GM18511 (cell line): ENCODE results near the gene ADAMTS6.
"Not testable (repeated sequence)": the region's sequence is repeated elsewhere in the genome, so short reads cannot be mapped to it uniquely, and the experiment has no call there.

ENCODE experiments used
- ATAC-seq: cut with Tn5 transposase; IDR thresholded peaks from one replicate; pipeline ENCODE4 v1.9.1; 2021; ENCODE audit warnings: mild to moderate bottlenecking, moderate library complexity; ENCODE audit not compliant: unreplicated experiment

Gene ADAMTS6

DNA sequence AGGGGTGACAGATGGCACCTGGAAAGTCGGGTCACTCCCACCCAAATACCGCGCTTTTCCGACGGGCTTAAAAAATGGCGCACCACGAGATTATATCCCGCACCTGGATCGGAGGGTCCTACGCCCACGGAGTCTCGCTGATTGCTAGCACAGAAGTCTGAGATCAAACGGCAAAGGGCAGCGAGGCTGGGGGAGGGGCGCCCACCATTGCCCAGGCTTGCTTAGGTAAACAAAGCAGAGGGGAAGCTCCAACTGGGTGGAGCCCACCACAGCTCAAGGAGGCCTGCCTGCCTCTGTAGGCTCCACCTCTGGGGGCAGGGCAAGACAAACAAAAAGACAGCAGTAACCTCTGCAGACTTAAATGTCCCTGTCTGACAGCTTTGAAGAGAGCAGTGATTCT lies 111.2 kb downstream of the ADAMTS6 start:
- not testable (repeated sequence) for ATAC-seq

DNA sequence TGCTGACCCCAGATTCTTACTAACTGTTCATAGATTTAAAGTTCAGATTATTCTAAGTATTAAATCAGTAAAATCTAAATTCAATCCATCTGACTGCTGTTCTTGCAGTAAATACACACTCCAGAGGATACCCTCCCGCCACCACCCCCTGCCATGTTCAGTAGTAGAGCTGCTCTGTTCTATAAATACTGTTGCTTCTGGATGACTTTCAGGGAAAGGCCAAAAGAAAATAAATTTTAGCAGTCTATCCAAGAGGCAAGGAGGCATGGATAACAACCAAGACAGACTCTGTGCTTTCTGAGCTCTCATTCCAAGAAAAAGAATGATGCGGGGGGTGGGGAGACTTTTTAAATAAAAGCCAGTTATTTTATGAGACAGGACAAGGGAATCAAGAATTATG lies 115.1 kb downstream of the ADAMTS6 start:
- ATAC-seq = no peak

DNA sequence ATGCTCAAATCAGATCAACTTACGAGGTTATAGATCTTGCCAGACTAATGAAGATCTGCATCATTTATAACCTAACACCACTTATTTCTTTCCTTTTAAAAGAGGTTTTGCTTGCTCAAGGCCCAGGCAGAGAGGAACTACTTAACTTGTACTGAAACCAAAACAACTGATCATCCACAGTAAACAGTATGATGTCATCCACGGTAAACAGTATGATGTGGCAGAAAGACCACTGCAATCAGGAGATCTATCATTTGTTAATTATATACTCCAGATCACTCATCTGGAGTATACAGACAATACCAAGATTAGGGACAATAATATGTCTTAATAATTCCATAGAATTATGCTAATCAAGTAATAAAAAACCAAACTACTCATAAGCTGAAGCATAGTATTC lies 116.8 kb downstream of the ADAMTS6 start:
- no peak for ATAC-seq

DNA sequence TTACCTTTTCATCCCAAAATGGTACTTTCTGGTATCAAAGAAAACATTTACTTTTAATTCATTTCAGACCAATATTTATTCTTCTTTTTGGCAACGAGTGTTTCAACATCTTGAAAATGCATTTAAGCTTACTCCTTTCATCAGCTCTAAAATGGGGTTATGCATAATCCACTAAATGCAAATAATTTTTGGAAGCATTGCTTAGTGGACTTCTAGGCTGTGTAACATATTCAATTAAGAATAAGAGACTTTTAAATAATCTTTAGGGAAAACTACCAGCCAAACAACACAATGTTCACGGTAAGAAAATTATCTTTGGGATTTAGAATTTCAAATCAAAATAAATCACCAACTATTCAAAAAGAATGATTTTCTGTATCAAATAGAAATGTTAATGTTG lies 118.2 kb downstream of the ADAMTS6 start:
- ATAC-seq = no peak

DNA sequence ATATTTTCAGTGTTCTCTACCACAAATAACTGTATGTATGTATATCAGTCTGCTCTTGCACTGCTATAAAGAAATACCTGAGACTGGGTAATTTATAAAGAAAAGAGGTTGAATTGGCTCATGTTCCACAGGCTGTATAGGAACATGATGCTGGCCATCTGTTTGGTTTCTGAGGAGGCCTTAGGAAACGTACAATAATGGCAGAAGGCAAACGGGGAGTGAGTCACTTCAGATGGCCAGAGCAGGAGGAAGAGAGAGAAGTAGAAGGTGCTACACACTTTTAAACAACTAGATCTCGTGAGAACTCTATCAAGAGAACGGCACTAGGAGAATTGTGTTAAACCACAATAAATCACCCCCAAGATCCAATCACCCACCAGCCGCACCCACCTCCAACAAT lies 121.7 kb downstream of the ADAMTS6 start:
- no peak for ATAC-seq

DNA sequence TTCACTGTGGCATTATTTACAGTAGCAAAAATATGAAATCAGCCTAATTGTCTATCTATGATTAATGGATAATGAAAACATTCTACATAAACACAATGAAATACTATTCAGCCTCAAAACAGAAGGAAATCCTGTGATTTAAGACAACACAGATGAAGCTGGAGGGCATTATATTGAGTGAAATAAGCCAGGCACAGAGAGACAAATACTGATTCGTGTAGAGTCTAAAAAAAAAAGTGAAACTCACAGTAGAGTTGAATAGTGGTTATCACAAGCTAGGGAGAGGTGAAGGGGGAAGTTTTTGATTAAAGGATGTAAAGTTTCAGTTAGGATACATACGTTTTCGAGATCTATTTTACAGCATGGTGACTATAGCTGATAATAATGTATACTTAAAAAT lies 122.2 kb downstream of the ADAMTS6 start:
- no peak for ATAC-seq

DNA sequence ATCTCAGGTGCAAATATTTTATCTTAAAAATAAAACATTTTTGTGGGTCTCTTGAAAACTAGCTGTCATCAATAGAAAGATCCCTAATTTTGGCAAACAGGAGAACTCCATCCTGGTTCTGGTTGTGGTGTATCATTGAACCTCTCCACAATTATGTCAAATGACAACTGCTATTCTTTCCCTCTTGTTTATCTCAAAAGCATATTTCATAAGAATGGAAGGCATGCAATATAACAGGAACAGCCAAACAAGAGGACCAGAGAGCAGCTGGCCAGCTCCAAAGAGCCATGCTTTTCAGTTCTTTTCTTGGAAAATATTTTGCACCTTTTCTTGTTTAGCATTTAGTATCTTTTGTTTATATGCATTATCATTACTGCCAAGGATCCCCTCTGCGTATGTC lies 125.4 kb downstream of the ADAMTS6 start:
- ATAC-seq = no peak

DNA sequence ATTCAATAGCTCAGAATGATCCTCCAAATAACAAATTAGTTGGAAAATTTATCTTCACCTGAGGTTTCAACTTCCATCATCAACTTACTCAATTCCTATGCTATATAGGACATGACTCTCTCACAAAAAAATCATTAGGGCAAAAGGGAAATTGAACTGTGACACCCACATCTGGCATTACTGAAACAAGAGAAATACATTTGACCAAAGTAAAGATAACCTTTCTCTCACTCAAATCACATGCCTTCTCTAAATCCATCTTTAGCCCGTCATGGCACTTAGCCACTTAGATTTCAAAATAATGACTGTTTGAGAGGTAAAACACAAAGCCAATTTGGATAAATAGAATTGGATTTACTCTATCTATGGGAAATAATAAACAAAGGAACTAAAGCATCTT lies 126.4 kb downstream of the ADAMTS6 start:
- ATAC-seq = no peak

DNA sequence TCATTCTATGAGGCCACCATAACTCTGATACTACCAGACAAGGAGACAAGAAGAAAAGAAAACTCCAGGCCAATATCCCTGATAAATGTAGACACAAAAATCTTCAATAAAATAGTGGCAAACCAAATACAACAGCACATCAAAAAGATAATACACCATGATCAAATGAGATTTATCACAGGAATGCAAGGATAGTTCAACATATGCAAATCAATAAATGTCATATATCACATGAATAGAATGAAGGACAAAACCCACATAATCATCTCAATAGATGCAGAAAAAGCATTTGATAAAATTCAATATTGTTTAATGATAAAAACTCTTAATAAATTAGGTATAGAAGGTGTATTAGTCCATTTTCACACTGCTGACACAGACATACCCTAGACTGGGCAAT lies 139.9 kb downstream of the ADAMTS6 start:
- no peak for ATAC-seq

DNA sequence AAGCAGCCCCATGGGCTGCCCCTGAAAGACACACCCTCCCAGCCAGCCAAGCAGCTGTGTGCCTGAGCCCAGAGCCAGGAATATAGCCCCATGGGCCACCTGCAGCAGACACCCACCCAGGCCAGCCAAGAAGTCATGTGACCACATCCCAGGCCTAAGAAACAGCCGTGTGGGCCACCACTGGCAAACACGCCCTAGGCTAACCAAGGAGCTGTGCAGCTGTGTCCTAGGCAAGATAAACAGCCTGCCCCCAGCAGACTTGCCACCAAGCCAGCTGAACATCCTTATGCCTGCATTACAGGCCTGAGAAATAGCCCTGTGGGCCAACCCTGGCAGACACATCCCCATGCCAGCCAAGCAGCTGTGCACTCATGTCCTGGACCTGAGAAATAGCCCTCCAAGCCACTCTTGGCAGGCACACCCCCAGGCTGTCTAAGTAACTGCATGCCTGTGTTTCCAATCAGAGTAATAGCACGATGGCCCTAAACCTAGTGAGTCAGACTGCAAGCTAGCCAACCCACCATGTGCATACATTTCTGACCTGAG lies 143.0 kb downstream of the ADAMTS6 start:
- ATAC-seq = no peak

DNA sequence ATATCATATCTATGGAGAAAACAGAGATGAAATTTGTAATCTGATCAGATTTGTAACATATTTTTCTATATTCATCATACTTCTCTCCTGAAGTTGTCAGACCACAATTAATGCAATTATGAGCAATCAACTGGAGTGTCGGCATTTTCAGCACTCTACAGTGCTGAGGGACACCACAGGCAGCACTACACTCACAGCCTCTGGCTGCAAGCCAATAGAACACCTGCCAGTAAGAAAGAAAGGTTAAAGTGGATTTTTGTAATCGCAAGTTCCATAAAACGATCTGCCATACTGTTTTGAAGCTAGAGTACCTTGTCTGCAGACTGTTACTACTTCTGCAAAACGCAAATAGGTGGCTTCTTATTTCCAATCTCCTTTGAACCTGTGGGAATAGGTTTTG lies 147.6 kb downstream of the ADAMTS6 start:
- no peak for ATAC-seq

DNA sequence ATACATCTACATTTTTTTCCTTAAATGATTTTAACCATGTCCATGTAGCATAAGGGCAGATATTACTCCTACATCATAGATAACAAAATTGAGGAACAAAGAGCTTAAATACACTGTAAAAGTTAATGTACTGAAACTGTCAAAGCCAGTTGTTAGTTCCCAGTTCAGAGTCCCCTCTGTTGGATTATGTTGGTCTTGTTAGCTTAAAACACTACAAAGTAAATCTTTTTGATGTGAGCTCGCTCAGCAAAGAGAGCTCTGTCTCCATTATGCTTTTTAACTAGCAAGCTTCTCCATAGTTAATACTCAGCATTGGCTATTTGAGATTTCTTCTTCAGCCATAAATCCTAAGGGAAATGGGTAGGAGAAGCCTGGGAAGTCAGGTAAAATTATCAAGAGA lies 149.1 kb downstream of the ADAMTS6 start:
- ATAC-seq = no peak

DNA sequence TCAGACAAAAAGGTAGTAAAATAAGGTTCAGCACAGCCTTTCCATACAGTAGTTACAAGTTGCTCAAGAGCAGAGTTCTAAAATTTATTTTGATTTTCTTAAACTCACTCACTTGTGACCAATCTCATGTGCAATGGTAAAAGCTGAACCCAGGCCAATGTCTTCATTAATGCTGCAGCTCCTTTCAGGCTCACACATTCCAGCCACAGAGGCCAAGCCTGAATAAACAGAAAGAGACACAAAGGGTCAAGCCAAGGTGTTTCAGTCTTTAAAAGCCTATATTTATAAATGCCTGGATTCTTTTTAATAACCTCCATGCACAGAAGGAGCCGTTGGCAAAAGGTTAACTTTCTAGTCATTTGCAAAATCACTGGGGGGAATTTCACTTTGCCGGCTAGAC lies 152.5 kb downstream of the ADAMTS6 start:
- ATAC-seq = no peak

DNA sequence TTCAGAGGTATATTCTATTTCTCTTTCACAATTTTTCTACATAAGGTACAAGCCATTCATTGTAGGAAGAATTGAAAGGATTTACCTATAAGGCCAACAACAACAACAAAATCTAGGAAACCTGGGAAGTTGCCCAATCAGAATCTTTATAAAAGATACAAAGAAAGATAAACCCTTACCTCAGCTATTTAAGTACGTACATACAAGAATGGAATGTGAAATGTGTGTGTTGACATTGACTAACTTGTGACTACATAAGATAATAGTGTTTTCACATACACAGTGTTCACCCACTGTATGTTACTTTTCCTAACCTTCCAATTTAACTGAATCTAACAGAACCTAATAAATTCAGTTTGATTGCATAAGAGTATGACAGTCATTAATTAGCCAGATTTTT lies 154.1 kb downstream of the ADAMTS6 start:
- no peak for ATAC-seq

DNA sequence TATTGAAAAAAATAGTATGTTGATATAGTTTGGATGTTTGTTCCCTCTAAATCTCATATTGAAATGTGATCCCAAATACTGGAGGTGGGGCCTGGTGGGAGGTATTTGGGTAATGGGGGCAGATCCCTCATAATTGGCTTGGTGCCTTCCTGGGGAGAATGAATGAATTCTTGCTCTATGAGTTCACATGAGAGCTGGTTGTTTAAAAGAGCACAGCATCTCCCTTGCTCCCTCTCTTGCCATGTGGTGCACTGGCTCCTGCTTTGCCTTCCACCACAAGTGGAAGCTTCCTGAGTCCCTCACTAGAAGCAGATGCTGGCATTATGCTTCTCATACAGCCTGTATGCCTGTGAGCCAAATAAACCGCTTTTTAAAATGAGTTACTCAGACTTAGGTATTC lies 154.8 kb downstream of the ADAMTS6 start:
- no peak for ATAC-seq

DNA sequence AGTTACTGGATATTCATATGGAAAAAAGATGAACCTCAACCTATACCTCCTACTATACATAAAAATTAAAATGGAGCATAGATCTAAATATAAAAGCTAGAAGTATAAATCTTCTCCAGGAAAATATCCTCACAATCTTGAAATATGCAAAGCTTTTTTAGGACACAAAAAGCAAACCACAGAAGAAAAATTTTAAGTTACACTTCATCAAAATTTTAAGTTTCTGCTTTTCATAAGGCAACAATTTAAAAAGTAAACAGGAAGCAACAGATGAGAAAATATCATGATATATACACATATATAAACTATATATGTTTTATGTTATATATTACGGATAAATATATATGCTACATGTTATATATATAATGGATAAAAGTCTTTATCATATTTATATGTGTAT lies 157.5 kb downstream of the ADAMTS6 start:
- ATAC-seq = no peak

DNA sequence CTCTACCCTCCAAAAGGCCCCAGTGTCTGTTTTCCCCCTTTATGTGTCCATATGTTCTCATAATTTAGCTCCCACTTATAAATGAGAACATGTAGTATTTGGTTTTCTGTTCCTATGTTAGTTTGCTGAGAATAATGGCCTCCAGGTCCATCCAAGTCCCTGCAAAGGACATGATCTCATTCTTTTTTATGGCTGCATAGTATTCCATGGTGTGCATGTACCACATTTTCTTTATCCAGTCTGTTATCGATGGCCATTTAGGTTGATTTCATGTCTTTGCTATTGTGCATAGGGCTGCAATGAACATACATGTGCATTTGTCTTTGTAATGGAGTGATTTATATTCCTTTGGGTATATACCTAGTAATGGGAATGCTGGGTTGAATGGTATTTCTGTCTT lies 161.0 kb downstream of the ADAMTS6 start:
- ATAC-seq = not testable (repeated sequence)

DNA sequence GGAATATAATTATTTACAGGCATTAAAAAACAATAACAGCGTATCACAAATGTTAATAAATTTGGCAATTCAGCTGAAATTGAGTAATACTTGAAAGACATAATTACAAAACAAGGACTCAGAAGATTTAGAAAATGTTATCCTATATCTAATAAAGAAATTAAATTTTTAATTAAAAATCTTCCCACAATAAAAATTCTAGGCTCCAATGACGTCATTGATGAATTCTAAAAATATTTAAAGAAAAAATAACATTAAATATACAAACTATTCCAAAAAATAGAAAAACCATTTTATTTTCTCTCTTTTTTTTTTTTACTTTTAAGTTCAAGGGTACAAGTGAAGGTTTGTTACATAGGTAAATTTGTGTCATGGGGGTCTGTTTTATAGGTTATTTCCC lies 161.5 kb downstream of the ADAMTS6 start:
- ATAC-seq = no peak

DNA sequence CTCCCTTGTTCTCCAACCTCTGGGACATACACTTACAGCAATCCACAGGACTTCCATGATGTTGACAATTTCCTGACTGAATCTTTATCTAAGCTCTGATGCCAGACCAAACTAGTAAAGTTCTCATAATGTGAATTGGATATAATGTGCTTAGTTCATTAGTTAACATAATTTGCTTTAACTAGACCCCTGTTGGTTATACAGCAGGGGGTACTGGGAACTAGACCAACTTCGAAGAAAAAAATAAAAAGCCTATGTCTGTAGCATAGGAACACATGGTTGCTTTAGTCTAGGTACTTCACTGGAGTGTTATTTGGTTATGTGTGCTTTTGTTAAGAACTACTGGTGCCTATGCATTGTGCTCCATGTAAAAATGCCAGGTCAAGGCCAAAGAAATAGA lies 173.8 kb downstream of the ADAMTS6 start:
- no peak for ATAC-seq

DNA sequence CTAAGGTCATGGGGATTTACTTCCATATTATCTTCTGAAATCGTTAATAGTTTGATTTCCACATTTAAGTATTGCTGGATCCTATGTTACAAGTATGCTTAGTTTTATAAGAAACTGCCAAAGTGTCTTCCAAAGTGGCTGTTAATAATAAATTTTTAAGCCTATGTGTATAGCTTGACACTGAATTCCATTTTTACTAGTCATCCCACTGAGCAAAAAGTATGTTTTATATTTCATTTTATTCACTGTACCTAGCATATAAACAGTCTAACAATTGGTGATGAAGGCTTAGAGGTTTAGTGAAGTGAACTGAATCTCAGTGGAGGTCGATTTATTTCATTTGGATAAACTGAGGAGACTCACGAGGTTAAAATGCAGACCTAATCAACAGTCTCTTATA lies 174.6 kb downstream of the ADAMTS6 start:
- ATAC-seq = no peak

DNA sequence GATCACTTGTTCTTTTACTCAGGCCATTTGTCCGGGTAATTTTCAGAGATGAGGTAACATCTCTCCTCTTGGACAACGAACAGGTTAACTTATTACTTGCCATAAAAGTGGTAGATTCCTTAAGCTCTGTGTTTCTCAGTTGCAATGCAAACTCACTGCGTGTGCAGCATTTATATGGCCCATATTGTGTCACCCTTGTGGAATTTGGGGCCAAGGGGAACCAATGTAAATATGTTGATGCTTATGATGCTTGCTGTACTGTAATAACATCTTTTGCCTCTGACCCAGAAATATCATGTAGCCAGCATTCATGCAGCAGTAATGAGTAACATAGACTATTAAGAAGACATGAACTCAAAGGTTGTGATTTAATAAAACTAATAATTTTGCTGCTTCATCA lies 175.8 kb downstream of the ADAMTS6 start:
- no peak for ATAC-seq

DNA sequence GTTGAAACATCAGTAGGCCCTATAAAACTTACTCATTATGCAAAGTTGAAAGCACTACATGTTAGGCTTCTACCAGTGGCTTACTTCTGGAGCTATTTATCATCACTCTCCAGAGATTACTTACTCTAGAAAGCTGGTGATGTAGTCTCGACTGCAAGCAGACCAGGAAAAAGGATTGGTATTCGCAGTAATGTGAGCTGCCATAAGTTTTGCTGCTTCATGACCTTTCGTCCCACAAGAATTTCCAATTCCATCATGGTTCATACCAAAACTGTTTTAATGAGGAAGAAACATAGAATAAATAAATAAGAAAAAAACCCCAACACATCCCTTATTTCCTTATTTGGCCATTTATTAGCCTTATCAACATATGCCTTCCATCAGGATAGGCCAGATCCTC lies 181.9 kb downstream of the ADAMTS6 start:
- no peak for ATAC-seq

DNA sequence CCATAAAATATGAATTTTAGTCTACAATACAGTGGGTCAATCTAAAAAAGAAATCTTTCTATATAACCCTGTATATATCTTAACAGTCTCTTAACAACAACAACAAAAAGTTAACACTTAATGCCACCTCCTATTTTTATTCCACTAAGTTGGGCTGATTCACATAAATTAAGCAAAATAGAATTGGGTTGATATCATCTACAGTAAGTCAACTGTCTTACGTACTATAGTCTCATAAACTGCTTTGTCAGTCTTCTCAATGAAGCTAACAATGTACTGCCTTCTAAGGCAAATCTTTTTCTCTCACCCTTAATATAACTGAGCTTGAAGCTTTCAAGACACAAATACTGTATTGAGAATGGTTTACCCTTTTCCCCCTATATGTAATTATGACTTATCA lies 185.7 kb downstream of the ADAMTS6 start:
- ATAC-seq = no peak

DNA sequence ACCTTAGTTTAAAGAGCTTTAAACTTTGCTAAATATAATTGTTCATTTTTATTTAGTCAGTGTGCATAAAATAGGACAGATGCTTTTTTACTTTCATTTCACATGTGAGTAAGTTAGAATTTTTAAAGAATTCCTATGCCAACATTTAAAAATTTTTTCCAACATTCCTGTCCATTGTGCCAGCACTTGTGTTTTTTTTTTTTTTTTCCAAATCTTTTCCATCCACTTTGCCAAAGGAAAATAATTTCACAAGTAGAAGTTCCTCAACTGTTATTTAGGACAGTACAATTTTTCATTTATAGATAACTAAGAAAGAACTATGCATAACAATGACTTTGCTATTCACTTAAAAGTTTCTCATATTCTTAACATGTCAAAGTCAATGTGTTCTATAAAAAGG lies 189.5 kb downstream of the ADAMTS6 start:
- ATAC-seq = no peak
